ENCODE results near the gene PTCH2. TPM values are rescaled to one million over a fixed set of nuclear protein-coding genes. Genes with fewer than 3 reads are reported as not detected.

Gene PTCH2
- total RNA-seq, 1 experiment from 2014 or later: not detected

- no TSS peak for BruUV-seq (replicated peaks)
- Histone ChIP-seq H2AFZ (ENCODE audit: low read length) (peak overlapping the region; percentile 79), H3K9me3 (ENCODE audit: low read length) (no peaks in the 10 kb centered on the region), H3K9ac (ENCODE audit: low read length) (peak overlapping the region; percentile 75; the same call in 1 of the 2 replicates), H3K4me2 (ENCODE audit: low read length) (peak overlapping the region; percentile 66), H3K27ac (ENCODE audit: low read length) (peak overlapping the region; percentile 76; the same call in 1 of the 2 replicates), H3K36me3 (ENCODE audit: low read depth, low read length) (no peaks in the 10 kb centered on the region), H3K4me3 (ENCODE audit: low read length) (peak overlapping the region; percentile 61), H3K4me1 (ENCODE audit: insufficient read depth, low read length) (no peaks in the 10 kb centered on the region; the same call in 1 of the 2 replicates), H4K20me1 (ENCODE audit: low read length) (no peaks in the 10 kb centered on the region), H3F3A (ENCODE audit: low read length, unreplicated experiment) (no peaks in the 10 kb centered on the region), H3K79me2 (ENCODE audit: low read length) (no peaks in the 10 kb centered on the region), H3K9me2 (replicated peaks; ENCODE audit: low read length) (no peaks in the 10 kb centered on the region), H3K27me3 (ENCODE audit: low read length) (no peaks in the 10 kb centered on the region)
- ChIA-PET POLR2A (ENCODE audit: unreplicated experiment) (interaction anchor here (0.7 kb wide), 1 partner anchor 497 kb away, joined by 3 read pairs; no protein-coding TSS in a partner anchor), CTCF (interaction anchor here (0.6 kb wide), 1 partner anchor 322 kb away, joined by 3 read pairs; no protein-coding TSS in a partner anchor)
- TF ChIP-seq EZH2 (IDR thresholded peaks at IDR 0.05; ENCODE audit: low read length, unreplicated experiment): no peak
- intact Hi-C loops (cut with micrococcal nuclease): no loop called here
- ATAC-seq: 0 out of 2 replicates have a peak, but pooled peaks have one; percentile 5
- no peak for DNase-seq
These were observed 22.5 kb downstream of the PTCH2 start for GRCh38 chr1:44820328-44821239.

- ChIA-PET POLR2A (ENCODE audit: unreplicated experiment) (interaction anchor here (0.5 to 1.3 kb wide), 7 partner anchors 20 to 670 kb away, joined by 3 to 15 read pairs (median 6); partner anchors contain the start of genes PLK3 and PTCH2), CTCF (interaction anchor here (0.6 to 0.8 kb wide), 2 partner anchors 20 to 323 kb away, joined by 3 to 5 read pairs; partner anchors contain the start of gene PLK3)
- Histone ChIP-seq H3K4me3 (ENCODE audit: low read length) (peak overlapping the region; percentile 61), H3K27ac (ENCODE audit: low read length) (peak overlapping the region; percentile 76), H3K79me2 (ENCODE audit: low read length) (no peaks in the 10 kb centered on the region), H3K4me1 (ENCODE audit: insufficient read depth, low read length) (peaks cover 7% of the 10 kb centered on the region; the same call in 1 of the 2 replicates), H3K27me3 (ENCODE audit: low read length) (no peaks in the 10 kb centered on the region), H3K9me2 (replicated peaks; ENCODE audit: low read length) (no peaks in the 10 kb centered on the region), H2AFZ (ENCODE audit: low read length) (peak overlapping the region; percentile 79), H3K4me2 (ENCODE audit: low read length) (peak overlapping the region; percentile 66), H3F3A (ENCODE audit: low read length, unreplicated experiment) (no peaks in the 10 kb centered on the region), H3K9ac (ENCODE audit: low read length) (peak overlapping the region; percentile 75), H4K20me1 (ENCODE audit: low read length) (no peaks in the 10 kb centered on the region), H3K36me3 (ENCODE audit: low read depth, low read length) (no peaks in the 10 kb centered on the region), H3K9me3 (ENCODE audit: low read length) (no peaks in the 10 kb centered on the region)
- TF ChIP-seq EZH2phosphoT487 (IDR thresholded peaks at IDR 0.05; ENCODE audit: borderline replicate concordance, low read length) (no peak), EZH2 (IDR thresholded peaks at IDR 0.05; ENCODE audit: low read length, unreplicated experiment) (no peak), CTCF (conservative IDR thresholded peaks at IDR 0.05; ENCODE audit: low read depth, low read length) (no peak)
- peak; percentile 84 for DNase-seq
- BruUV-seq (replicated peaks): TSS peak; percentile 99
- intact Hi-C loops (cut with micrococcal nuclease): no loop called here
- ATAC-seq: peak; percentile 87
These were observed 23.3 kb downstream of the PTCH2 start for GRCh38 chr1:44819608-44820327.

GRCh38 chr1:44819196-44819607 is 23.9 kb downstream of the PTCH2 start:
- TF ChIP-seq EZH2 (IDR thresholded peaks at IDR 0.05; ENCODE audit: low read length, unreplicated experiment) (no peak), CTCF (conservative IDR thresholded peaks at IDR 0.05; ENCODE audit: low read depth, low read length) (no peak), EZH2phosphoT487 (IDR thresholded peaks at IDR 0.05; ENCODE audit: borderline replicate concordance, low read length) (no peak)
- Histone ChIP-seq H2AFZ (ENCODE audit: low read length) (no peak overlapping the region), H3K4me1 (ENCODE audit: insufficient read depth, low read length) (peaks cover 7% of the 10 kb centered on the region; the same call in 1 of the 2 replicates), H3K79me2 (ENCODE audit: low read length) (no peaks in the 10 kb centered on the region), H3K4me3 (ENCODE audit: low read length) (peak overlapping the region; percentile 48; the same call in 1 of the 2 replicates), H3K4me2 (ENCODE audit: low read length) (peak overlapping the region; percentile 59), H3F3A (ENCODE audit: low read length, unreplicated experiment) (no peaks in the 10 kb centered on the region), H4K20me1 (ENCODE audit: low read length) (no peaks in the 10 kb centered on the region), H3K9me2 (replicated peaks; ENCODE audit: low read length) (no peaks in the 10 kb centered on the region), H3K27me3 (ENCODE audit: low read length) (no peaks in the 10 kb centered on the region), H3K9me3 (ENCODE audit: low read length) (no peaks in the 10 kb centered on the region), H3K9ac (ENCODE audit: low read length) (no peak overlapping the region), H3K36me3 (ENCODE audit: low read depth, low read length) (no peaks in the 10 kb centered on the region), H3K27ac (ENCODE audit: low read length) (0 out of 2 replicates have a peak overlapping the region, but pooled peaks have one; percentile 19)
- no TSS peak for BruUV-seq (replicated peaks)
- ChIA-PET POLR2A (ENCODE audit: unreplicated experiment) (interaction anchor here (0.5 to 1.3 kb wide), 7 partner anchors 19 to 671 kb away, joined by 3 to 15 read pairs (median 6); partner anchors contain the start of genes PLK3 and PTCH2), CTCF (interaction anchor here (0.5 to 0.8 kb wide), 2 partner anchors 19 to 92 kb away, joined by 5 to 15 read pairs; partner anchors contain the start of gene PLK3)
- intact Hi-C loops (cut with micrococcal nuclease): no loop called here
- ATAC-seq (no peak), DNase-seq (no peak)
